K562 (cell line): ENCODE results near the gene PSMC1. TPM values are rescaled to one million over a fixed set of nuclear protein-coding genes. Genes with fewer than 3 reads are reported as not detected.

ENCODE experiments used
- MNT ChIP-seq, 2 experiments: fragments of 450-650 bp; conservative IDR thresholded peaks; 2 replicates each; pipeline ENCODE4 v1.6.1; 2017; ENCODE audit warnings: mild to moderate bottlenecking in 2 of 2, moderate library complexity in 2 of 2
- RAD51 ChIP-seq: fragments of 450-650 bp; IDR thresholded peaks from 2 replicates; pipeline ENCODE4 v1.7.1; 2016; ENCODE audit warnings: low read depth, mild to moderate bottlenecking, borderline replicate concordance
- RBM15 ChIP-seq: fragments of 200-400 bp; formaldehyde crosslinking; IDR thresholded peaks from 2 replicates; pipeline ENCODE4 v1.6.1; 2018; ENCODE audit warnings: mild to moderate bottlenecking, low read length, moderate library complexity; ENCODE audit not compliant: insufficient read depth
- RBM39 ChIP-seq: fragments of 200-400 bp; formaldehyde crosslinking; optimal IDR thresholded peaks from 2 replicates; pipeline ENCODE3; 2018; ENCODE audit warnings: low read depth, low read length
- SMAD2 ChIP-seq: fragments of 150-350 bp; IDR thresholded peaks from 2 replicates; pipeline ENCODE4 v1.6.1; 2014; ENCODE audit warnings: low read depth, mild to moderate bottlenecking, low read length
- STAG1 ChIP-seq: sonication (generic); formaldehyde crosslinking; IDR thresholded peaks from 2 replicates; pipeline ENCODE4 v1.5.0; 2020; ENCODE audit warnings: missing genetic modification reagents, borderline replicate concordance
- ZNF263 ChIP-seq: sonication (generic); formaldehyde crosslinking; IDR thresholded peaks from 2 replicates; pipeline ENCODE4 v1.8.0; 2022; ENCODE audit warnings: mild to moderate bottlenecking, missing genetic modification reagents, borderline replicate concordance
- ZNF561 ChIP-seq: fragments of 450-650 bp; formaldehyde crosslinking; conservative IDR thresholded peaks from 2 replicates; pipeline ENCODE4 v1.4.0; 2020; ENCODE audit warnings: mild to moderate bottlenecking, moderate library complexity
- polyA plus RNA-seq, 8 experiments: library from polyadenylated mRNA; depleted of rRNA in 4 of 8; stranded (reverse) in 5 of 8; unstranded in 3 of 8; fragments of >200 nt; fragmentation: Nextera tagmentation in 2 of 8; fragmentation: Illumina TruSeq in 1 of 8; extraction: Ambion mirVana in 2 of 8; extraction: Trizol in 1 of 8; gene quantifications; 2 replicates each; pipeline versions ENCODE4 v1.2.1 to v1.2.3, GENCODE V29; 2011 to 2014; ENCODE audit warnings: inconsistent platforms in 1 of 8, missing spikeins in 1 of 8
- total RNA-seq, 7 experiments: library from RNA; depleted of rRNA in 6 of 7; stranded (reverse); fragments of >200 nt in 6 of 7; fragmentation: Illumina TruSeq in 2 of 7; extraction: Trizol in 2 of 7; gene quantifications; 2 replicates each; pipeline versions ENCODE4 v1.2.1 to v1.2.3, GENCODE V29; 2011 to 2021; ENCODE audit warnings: low replicate concordance in 1 of 7
- TF ChIP-seq, protein P1 (sequence below), 2 experiments: IDR thresholded peaks; 2 replicates each; pipeline ENCODE4 v1.6.1; 2011; ENCODE audit warnings: borderline replicate concordance in 1 of 2, control low read depth in 1 of 2, low read depth in 1 of 2, low read length in 1 of 2, mild to moderate bottlenecking in 1 of 2, mixed read lengths in 1 of 2, moderate library complexity in 1 of 2; ENCODE audit not compliant: insufficient read depth in 1 of 2, insufficient read length in 1 of 2, poor library complexity in 1 of 2, severe bottlenecking in 1 of 2; ENCODE audit errors: extremely low read depth in 1 of 2
- TF ChIP-seq, protein P2 (sequence below): fragments of 450-650 bp; IDR thresholded peaks from 2 replicates; pipeline ENCODE4 v1.6.1; 2014; ENCODE audit warnings: low read depth, mild to moderate bottlenecking, moderate library complexity, borderline replicate concordance
- TF ChIP-seq, protein P3 (sequence below), 2 experiments: fragments of 450-650 bp; formaldehyde crosslinking in 1 of 2; IDR thresholded peaks; 2 replicates each; pipeline versions ENCODE4 v1.4.0 to v1.6.1; 2014 to 2020; ENCODE audit warnings: mild to moderate bottlenecking in 2 of 2, borderline replicate concordance in 1 of 2, low read depth in 1 of 2

PSMC1 gene
- total and polyA plus RNA-seq, 9 of the 15 experiments (the other 6 are each of a cell fraction or from before 2014, with no cell fraction given): 87.8 to 276 (median 165) TPM

GRCh38 chr14:90235179-90235976 lies 21.0 kb upstream of the PSMC1 start (continued):
- TF ChIP-seq, protein P1, sequence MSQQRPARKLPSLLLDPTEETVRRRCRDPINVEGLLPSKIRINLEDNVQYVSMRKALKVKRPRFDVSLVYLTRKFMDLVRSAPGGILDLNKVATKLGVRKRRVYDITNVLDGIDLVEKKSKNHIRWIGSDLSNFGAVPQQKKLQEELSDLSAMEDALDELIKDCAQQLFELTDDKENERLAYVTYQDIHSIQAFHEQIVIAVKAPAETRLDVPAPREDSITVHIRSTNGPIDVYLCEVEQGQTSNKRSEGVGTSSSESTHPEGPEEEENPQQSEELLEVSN (IDR thresholded peaks at IDR 0.05; ENCODE audit: borderline replicate concordance in 1 of 2, extremely low read depth in 1 of 2, insufficient read depth in 1 of 2, insufficient read length in 1 of 2, low read depth in 1 of 2, low read length in 1 of 2, poor library complexity in 1 of 2, severe bottlenecking in 1 of 2): peak; percentile 82 to 88
- TF ChIP-seq MNT (conservative IDR thresholded peaks at IDR 0.05) (peak in 1 of 2 experiments; percentile 39; a peak in 1 of 4 replicates), RAD51 (no peak), ZNF263 (CRISPR knock-in tag) (peak; percentile 66), ZNF561 (CRISPR knock-in tag) (no peak), RBM15 (no peak), STAG1 (peak; percentile 50; the same call in 1 of the 2 replicates), SMAD2 (no peak), RBM39 (no peak)
- TF ChIP-seq, protein P2, sequence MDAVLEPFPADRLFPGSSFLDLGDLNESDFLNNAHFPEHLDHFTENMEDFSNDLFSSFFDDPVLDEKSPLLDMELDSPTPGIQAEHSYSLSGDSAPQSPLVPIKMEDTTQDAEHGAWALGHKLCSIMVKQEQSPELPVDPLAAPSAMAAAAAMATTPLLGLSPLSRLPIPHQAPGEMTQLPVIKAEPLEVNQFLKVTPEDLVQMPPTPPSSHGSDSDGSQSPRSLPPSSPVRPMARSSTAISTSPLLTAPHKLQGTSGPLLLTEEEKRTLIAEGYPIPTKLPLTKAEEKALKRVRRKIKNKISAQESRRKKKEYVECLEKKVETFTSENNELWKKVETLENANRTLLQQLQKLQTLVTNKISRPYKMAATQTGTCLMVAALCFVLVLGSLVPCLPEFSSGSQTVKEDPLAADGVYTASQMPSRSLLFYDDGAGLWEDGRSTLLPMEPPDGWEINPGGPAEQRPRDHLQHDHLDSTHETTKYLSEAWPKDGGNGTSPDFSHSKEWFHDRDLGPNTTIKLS: 0 out of 2 replicates have a peak, but pooled peaks have one; percentile 22
- TF ChIP-seq, protein P3, sequence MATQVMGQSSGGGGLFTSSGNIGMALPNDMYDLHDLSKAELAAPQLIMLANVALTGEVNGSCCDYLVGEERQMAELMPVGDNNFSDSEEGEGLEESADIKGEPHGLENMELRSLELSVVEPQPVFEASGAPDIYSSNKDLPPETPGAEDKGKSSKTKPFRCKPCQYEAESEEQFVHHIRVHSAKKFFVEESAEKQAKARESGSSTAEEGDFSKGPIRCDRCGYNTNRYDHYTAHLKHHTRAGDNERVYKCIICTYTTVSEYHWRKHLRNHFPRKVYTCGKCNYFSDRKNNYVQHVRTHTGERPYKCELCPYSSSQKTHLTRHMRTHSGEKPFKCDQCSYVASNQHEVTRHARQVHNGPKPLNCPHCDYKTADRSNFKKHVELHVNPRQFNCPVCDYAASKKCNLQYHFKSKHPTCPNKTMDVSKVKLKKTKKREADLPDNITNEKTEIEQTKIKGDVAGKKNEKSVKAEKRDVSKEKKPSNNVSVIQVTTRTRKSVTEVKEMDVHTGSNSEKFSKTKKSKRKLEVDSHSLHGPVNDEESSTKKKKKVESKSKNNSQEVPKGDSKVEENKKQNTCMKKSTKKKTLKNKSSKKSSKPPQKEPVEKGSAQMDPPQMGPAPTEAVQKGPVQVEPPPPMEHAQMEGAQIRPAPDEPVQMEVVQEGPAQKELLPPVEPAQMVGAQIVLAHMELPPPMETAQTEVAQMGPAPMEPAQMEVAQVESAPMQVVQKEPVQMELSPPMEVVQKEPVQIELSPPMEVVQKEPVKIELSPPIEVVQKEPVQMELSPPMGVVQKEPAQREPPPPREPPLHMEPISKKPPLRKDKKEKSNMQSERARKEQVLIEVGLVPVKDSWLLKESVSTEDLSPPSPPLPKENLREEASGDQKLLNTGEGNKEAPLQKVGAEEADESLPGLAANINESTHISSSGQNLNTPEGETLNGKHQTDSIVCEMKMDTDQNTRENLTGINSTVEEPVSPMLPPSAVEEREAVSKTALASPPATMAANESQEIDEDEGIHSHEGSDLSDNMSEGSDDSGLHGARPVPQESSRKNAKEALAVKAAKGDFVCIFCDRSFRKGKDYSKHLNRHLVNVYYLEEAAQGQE (IDR thresholded peaks at IDR 0.05; ENCODE audit: borderline replicate concordance): peak; percentile 49; the same call in 1 of the 2 replicates
- TF ChIP-seq, protein P3 (CRISPR knock-in tag; IDR thresholded peaks at IDR 0.05; ENCODE audit: low read depth): no peak
